ENCODE results near the gene TRIM24.

The TRIM24 gene

GRCh38 chr7:138581065-138581464, 121.0 kb downstream of the TRIM24 start:
- no peak for ATAC-seq

- ATAC-seq: no peak
These were observed 124.2 kb downstream of the TRIM24 start for GRCh38 chr7:138584283-138584682.

- no peak for ATAC-seq
These were observed 124.6 kb downstream of the TRIM24 start for GRCh38 chr7:138584696-138585095.

- no peak for ATAC-seq
These were observed 125.4 kb downstream of the TRIM24 start for GRCh38 chr7:138585283-138585993.

- ATAC-seq: no peak
These were observed 127.4 kb downstream of the TRIM24 start for GRCh38 chr7:138587485-138587884.

- no peak for ATAC-seq
These were observed 128.9 kb downstream of the TRIM24 start for GRCh38 chr7:138588986-138589385.

- ATAC-seq: no peak
These were observed 130.1 kb downstream of the TRIM24 start for GRCh38 chr7:138590154-138590553.

- no peak for ATAC-seq
These were observed 135.4 kb downstream of the TRIM24 start for GRCh38 chr7:138595454-138595853.

GRCh38 chr7:138602451-138602850, 142.4 kb downstream of the TRIM24 start:
- ATAC-seq: no peak

- no peak for ATAC-seq
These were observed 143.7 kb downstream of the TRIM24 start for GRCh38 chr7:138603549-138604318.

GRCh38 chr7:138606236-138606635, 146.2 kb downstream of the TRIM24 start:
- no peak for ATAC-seq

- ATAC-seq: no peak
These were observed 147.4 kb downstream of the TRIM24 start for GRCh38 chr7:138607216-138608126.

GRCh38 chr7:138608275-138608674, 148.2 kb downstream of the TRIM24 start:
- ATAC-seq: peak in 1 of 2 donors; percentile 53

- no peak for ATAC-seq
These were observed 150.7 kb downstream of the TRIM24 start for GRCh38 chr7:138610671-138611170.

GRCh38 chr7:138613630-138614029, 153.6 kb downstream of the TRIM24 start:
- no peak for ATAC-seq

GRCh38 chr7:138616085-138616484, 156.0 kb downstream of the TRIM24 start:
- ATAC-seq: no peak

GRCh38 chr7:138618506-138618905, 158.4 kb downstream of the TRIM24 start:
- ATAC-seq: no peak

GRCh38 chr7:138618933-138619332, 158.9 kb downstream of the TRIM24 start:
- no peak for ATAC-seq

- ATAC-seq: no peak
These were observed 162.8 kb downstream of the TRIM24 start for GRCh38 chr7:138622841-138623240.

- no peak for ATAC-seq
These were observed 165.2 kb downstream of the TRIM24 start for GRCh38 chr7:138625084-138625848.

- ATAC-seq: no peak
These were observed 165.8 kb downstream of the TRIM24 start for GRCh38 chr7:138625849-138626230.

- ATAC-seq: no peak
These were observed 166.8 kb downstream of the TRIM24 start for GRCh38 chr7:138626846-138627245.
